A549 treated with AZD9567 at 1 μM for 4 hours (cell line): ENCODE results near the gene DCC. TPM values are rescaled to one million over a fixed set of nuclear protein-coding genes. Genes with fewer than 3 reads are reported as not detected.

Experiments used
- total RNA-seq: library from RNA; stranded (reverse); fragments of 200-300 nt; extraction: Qiagen RNA extraction; gene quantifications from 5 replicates; pipeline ENCODE4 v1.2.3, GENCODE V29; 2022; ENCODE audit not compliant: insufficient read depth

Gene DCC, protein sequence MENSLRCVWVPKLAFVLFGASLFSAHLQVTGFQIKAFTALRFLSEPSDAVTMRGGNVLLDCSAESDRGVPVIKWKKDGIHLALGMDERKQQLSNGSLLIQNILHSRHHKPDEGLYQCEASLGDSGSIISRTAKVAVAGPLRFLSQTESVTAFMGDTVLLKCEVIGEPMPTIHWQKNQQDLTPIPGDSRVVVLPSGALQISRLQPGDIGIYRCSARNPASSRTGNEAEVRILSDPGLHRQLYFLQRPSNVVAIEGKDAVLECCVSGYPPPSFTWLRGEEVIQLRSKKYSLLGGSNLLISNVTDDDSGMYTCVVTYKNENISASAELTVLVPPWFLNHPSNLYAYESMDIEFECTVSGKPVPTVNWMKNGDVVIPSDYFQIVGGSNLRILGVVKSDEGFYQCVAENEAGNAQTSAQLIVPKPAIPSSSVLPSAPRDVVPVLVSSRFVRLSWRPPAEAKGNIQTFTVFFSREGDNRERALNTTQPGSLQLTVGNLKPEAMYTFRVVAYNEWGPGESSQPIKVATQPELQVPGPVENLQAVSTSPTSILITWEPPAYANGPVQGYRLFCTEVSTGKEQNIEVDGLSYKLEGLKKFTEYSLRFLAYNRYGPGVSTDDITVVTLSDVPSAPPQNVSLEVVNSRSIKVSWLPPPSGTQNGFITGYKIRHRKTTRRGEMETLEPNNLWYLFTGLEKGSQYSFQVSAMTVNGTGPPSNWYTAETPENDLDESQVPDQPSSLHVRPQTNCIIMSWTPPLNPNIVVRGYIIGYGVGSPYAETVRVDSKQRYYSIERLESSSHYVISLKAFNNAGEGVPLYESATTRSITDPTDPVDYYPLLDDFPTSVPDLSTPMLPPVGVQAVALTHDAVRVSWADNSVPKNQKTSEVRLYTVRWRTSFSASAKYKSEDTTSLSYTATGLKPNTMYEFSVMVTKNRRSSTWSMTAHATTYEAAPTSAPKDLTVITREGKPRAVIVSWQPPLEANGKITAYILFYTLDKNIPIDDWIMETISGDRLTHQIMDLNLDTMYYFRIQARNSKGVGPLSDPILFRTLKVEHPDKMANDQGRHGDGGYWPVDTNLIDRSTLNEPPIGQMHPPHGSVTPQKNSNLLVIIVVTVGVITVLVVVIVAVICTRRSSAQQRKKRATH (N-terminal part only)
- total RNA-seq = not detected in 5 replicates

DNA sequence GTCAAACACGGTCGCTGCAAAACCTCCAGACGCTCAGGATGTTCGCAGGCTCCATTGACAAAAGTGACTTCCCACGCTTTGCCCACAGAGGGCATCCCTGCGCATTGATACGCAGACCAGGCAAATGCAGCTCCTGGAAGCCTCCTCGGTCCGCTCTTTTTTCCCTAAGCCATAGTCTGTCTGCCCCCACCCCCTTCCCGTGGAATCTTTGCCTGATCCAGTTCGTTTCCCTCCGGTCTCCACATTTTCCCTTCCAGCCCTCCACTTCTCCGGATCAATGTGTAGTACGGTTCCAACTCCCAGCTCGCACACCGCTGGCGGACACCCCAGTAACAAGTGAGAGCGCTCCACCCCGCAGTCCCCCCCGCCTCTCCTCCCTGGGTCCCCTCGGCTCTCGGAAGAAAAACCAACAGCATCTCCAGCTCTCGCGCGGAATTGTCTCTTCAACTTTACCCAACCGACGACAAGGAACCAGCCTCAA lies at the start of gene DCC:
Gene DCC (plus strand): TSS at position 307 of the 481 bp plus-strand sequence. CDS start 591 bp downstream, outside the sequence.

